Activated T-helper 1 cell treated with anti-CD3 and anti-CD28 coated beads, Interleukin-2, amount 50 U/mL, for 16 hours (primary cell): ENCODE data around the gene PLA2R1.

ENCODE experiments used
- DNase-seq, 2 donors: peaks; one replicate each; pipeline ENCODE4 v3.0.0-alpha.2; 2020; ENCODE audit warnings: low read depth in 1 of 2, low spot score in 1 of 2

The PLA2R1 gene

GRCh38 chr2:159897720-159898119, 164.7 kb downstream of the PLA2R1 start:
- no peak for DNase-seq

- no peak for DNase-seq
Measured at GRCh38 chr2:159897081-159897480, 165.3 kb downstream of the PLA2R1 start.

GRCh38 chr2:159895258-159896065, 167.0 kb downstream of the PLA2R1 start:
- DNase-seq, result no peak

GRCh38 chr2:159894145-159894838, 168.1 kb downstream of the PLA2R1 start:
- no peak for DNase-seq

- no peak for DNase-seq
Measured at GRCh38 chr2:159892990-159893810, 169.2 kb downstream of the PLA2R1 start.

GRCh38 chr2:159891917-159892730, 170.3 kb downstream of the PLA2R1 start:
- DNase-seq, result no peak

GRCh38 chr2:159891267-159891588, 171.2 kb downstream of the PLA2R1 start:
- DNase-seq, result no peak

- DNase-seq, result no peak
Measured at GRCh38 chr2:159890551-159891266, 171.7 kb downstream of the PLA2R1 start.

- DNase-seq, result no peak
Measured at GRCh38 chr2:159882130-159882745, 180.2 kb downstream of the PLA2R1 start.
